MM.1S (cell line): ENCODE data around the gene HADH.

Source experiments
- EZH2 ChIP-seq: fragments of 300-600 bp; sonication (generic); optimal IDR thresholded peaks from 2 replicates; pipeline ENCODE3; 2017; ENCODE audit warnings: low read depth, mild to moderate bottlenecking, antibody characterized with exemption, low read length, mixed read lengths
- TF ChIP-seq, protein P1 (sequence below): fragments of 300-600 bp; sonication (generic); IDR thresholded peaks from 2 replicates; pipeline ENCODE4 v1.5.1; 2016; ENCODE audit warnings: antibody characterized with exemption, low read length, mixed read lengths

- TF ChIP-seq, protein P1, sequence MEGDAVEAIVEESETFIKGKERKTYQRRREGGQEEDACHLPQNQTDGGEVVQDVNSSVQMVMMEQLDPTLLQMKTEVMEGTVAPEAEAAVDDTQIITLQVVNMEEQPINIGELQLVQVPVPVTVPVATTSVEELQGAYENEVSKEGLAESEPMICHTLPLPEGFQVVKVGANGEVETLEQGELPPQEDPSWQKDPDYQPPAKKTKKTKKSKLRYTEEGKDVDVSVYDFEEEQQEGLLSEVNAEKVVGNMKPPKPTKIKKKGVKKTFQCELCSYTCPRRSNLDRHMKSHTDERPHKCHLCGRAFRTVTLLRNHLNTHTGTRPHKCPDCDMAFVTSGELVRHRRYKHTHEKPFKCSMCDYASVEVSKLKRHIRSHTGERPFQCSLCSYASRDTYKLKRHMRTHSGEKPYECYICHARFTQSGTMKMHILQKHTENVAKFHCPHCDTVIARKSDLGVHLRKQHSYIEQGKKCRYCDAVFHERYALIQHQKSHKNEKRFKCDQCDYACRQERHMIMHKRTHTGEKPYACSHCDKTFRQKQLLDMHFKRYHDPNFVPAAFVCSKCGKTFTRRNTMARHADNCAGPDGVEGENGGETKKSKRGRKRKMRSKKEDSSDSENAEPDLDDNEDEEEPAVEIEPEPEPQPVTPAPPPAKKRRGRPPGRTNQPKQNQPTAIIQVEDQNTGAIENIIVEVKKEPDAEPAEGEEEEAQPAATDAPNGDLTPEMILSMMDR = no peak
- no peak for TF ChIP-seq EZH2
Observed at GRCh38 chr4:108035691-108036090, 46.0 kb downstream of the HADH start.
